DMS114 treated with DMSO at 0.1 percent for 48 hours (cell line): ENCODE measurements around the gene SSH2.
A peak's percentile ranks its signal among the peaks of the same experiment; 100 is the strongest.

ENCODE experiments used
- DNase-seq: peaks from one replicate; lab custom pipeline; 2025; ENCODE audit not compliant: unreplicated experiment; lab: John Stamatoyannopoulos, UW

The SSH2 gene

DNA sequence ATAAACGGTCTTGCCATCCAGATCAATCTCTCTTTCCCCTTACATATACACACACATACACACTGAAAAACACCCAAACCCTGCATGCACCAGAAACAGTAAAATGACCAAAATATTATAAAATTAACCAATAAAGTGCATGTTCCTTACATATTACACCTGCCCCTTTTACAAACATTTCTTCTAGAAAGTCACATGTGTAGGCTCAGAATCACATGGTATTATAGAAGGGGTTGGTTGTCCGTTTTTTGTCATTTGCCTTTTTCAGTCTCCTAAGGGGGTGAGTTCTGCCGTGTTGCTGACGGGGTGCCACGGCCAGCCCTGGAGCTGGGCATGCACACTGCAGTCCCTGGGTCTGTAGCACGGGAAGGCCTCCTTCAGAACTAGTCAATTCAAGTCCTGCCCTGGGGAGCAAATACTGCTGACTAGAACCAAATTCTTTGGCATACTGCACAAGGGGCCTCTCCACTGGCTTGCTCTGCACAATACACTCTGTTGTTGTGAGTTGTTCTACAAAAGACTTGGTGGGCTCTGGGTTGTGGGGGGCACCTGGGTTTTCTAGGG is 299.3 kb downstream of the SSH2 start:
- no peak for DNase-seq

GRCh38 chr17:29629839-29630238 is 300.2 kb downstream of the SSH2 start:
- DNase-seq: no peak

DNA sequence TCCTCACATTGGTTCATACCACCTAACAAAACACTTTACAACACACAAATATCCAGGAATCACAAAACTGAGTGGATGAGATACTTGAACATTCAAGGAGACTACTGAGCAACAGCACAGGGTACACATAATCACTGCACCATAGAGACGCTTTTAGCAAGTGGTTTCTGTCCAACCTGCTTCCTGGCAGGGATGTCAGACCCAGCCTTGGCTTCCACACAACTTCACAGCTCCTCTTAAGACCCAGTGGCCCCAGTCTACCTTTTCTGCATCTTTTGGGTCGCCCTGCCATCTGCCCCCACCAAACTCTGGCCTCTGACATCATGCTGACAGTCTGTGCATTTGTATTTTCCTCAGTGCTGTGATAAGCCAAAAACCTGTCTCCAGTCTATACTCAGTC is 301.4 kb downstream of the SSH2 start:
- no peak for DNase-seq

- no peak for DNase-seq
Observed at GRCh38 chr17:29627951-29628350, 302.1 kb downstream of the SSH2 start.

GRCh38 chr17:29625037-29625750 is 304.8 kb downstream of the SSH2 start:
- DNase-seq: peak; percentile 8

- DNase-seq: no peak
Observed at GRCh38 chr17:29624586-29624985, 305.4 kb downstream of the SSH2 start.

GRCh38 chr17:29623283-29623647 is 306.8 kb downstream of the SSH2 start:
- no peak for DNase-seq

DNA sequence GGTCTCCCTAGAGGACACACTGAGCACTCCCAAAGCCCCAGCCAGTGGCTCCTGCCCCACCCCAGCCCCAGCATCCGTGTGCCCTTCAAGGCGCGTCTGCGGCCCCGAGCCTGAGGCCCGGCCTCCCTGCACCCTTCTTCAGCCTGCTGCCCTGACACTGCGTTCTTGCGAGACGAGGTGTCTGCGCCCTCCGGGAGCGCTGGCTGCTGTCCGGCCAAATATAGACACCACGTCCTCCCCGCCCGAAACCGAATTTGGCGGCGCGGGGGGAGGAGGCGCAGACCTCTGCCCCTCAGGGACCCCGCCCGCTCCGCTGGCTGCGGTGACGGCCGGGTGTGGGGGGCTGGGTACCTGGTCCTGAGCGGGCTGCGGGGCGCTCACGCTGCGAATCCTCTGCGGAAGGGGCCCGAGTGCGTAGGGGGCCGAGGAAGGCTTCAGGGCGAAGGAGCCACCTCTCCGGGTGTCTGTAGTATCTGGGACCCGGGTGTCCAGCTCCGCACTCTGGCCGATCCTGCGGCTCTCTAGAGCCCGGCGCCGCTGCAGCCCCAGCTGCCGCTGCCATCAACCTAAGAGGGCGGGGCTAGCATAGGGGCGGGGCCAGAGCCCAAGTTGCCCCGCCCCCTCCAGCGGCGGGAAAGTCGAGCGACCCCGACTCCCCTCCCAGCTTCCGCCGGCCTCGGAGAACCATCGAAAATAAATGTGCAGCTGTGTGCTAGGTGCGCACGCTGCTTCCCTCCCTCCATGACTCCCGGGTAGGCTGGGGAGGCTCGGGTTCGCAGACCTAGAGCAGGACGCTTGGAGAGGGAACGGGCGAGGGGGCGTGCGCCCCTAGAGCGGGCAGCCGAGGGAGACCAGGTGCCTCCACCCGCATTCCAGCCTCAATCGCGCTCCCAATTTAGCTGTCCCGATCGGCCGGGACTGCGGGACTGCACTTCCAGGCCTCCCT is 307.4 kb downstream of the SSH2 start, which contains the start of gene CORO6:
TSS of gene CORO6 (minus strand) at position 576 of the 946 bp plus-strand sequence. CDS start 1,491 bp downstream, outside the sequence.
- peak; percentile 14 for DNase-seq

- no peak for DNase-seq
Observed at GRCh38 chr17:29621751-29622194, 308.3 kb downstream of the SSH2 start.

DNA sequence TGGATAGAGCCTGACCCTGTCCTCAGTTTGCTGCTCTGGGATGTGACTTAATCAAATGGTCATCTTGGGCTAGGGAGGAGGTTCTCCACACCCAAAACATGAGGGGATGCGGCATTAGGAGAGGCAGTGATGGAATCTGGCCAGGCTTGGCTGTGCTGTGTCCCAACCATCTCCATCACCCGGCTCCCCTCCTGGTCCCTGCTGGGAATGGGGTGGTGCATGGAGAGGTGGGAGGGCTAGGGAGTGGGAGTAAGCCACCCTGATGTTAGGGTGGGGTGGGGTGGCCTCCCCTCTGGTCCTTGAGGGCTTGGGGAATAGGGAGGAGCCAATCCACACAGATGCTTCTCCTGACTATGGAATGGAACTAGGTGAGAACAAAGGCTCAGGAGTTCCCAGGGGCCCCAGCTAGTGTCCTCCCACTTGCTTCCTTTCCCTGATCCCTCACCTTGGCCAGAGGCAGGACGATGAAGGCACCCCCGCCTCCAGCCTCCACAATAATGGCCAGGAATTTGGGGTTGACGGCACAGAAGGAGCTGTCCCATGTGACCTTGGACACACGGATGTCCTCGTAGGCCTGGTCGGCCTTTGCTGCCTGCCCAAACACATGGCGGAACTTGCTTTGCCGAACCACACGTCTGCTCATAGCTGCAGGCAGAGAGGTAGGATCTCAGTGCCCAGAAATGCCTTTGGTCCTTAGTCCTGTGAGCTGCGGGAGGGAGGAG is 309.1 kb downstream of the SSH2 start:
- no peak for DNase-seq

GRCh38 chr17:29620271-29620670 is 309.8 kb downstream of the SSH2 start:
- DNase-seq: no peak

GRCh38 chr17:29619251-29619650 is 310.8 kb downstream of the SSH2 start:
- no peak for DNase-seq

DNA sequence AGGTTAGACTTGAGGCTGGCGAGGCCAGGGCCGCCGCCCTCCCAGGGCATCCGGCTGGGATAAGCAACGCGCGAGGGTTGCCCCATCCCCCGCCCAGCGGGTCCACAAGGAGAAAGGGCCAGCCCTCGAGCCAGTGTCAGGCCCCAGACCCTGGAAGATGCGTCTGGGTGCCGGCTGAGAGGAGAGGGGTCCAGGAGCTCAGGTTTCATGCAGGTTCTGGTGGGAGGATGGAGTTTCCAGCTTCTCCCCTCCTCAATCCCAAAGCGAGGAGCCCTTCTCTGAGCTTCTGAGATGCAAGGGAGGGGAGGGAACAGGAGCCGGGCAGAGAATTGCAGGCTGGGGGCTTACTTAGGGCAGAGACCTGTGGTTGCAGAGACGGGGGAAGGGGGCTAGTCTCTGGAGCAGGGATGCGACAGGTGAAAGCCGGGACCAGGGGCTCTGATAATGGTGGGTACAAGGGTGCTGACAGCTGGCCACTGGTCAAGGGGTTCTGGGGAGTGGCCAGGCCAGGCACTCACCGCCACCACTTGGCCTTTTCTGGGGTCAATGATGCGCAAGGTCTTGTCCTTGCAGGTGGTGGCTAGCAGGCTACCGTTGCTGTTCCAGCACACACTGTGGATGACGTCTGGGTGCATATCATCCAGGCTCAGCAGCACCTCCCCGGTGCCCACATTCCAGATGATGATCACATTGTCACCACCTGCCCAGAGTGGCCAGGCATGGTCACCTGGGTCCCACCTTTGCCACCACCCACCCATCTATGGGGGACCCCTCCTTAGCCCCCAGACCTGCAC is 311.6 kb downstream of the SSH2 start:
- DNase-seq: no peak

GRCh38 chr17:29617481-29618271 is 312.4 kb downstream of the SSH2 start:
- no peak for DNase-seq

DNA sequence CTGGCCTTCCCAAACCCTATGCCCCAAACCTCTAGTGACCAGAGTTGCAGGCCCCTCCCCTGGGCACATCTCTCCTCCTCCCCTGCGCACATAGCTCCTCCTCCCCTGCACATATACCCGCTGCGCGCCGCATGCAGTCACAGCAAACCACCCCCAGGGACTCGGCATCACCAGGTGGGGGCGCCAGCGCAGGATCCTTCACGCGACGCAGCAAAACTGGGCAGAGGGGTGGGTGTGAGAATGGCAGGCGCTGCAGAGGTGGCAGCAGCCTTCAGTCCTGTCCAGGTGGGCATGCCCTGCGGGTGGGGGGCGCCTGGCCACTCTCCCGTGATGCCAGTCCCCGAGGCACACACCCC is 312.9 kb downstream of the SSH2 start:
- DNase-seq: no peak

- DNase-seq: no peak
Observed at GRCh38 chr17:29616300-29617048, 313.6 kb downstream of the SSH2 start.

DNA sequence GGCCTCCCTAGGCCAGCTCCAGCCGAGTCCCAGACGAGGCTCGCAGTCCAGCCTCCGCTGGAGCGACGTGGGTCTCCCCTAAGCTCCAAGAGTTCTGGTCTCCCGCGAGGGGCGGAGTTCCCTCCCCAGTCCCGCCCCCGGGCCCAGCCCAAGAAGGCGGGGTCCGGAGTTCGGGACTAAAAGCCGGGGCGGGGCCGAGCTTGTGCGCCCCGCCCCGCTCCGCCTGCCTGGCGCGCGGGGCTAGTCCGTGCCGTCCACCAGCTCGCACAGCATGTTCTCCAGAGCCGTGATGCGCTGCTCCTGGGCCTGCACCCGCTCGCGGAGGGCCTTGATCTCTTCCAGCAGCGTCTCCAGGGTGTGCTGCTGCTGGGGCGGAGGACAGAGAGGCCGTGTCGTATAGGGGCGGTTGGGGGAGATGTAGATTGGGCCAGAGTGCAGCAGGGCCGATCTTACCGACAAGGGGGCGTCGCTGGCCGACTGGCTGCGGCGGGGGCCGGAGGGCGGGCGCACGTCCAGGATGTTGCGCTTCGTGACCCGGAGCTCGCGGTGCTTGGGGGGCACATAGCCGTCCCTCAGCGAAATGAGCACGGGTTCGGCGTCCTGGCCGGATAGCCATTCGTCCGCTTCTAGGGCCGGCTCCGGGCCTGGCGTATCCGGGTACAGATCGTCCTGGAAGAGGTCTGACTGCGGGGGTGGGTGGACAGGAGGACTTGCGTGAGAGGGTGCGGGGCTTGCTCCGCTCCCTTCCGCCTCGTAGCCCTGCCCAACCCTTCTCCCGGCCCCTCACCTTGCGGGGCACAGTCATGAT is 314.3 kb downstream of the SSH2 start:
- DNase-seq: peak; percentile 48

GRCh38 chr17:29615048-29615385 is 315.0 kb downstream of the SSH2 start:
- no peak for DNase-seq
